SK-N-SH (cell line): Measurements from ENCODE around the gene SLC8A2.

ENCODE experiments used
- FOXM1 ChIP-seq: IDR thresholded peaks from 2 replicates; pipeline ENCODE4 v1.4.0; 2012; ENCODE audit warnings: low read depth, mild to moderate bottlenecking
- JUND ChIP-seq: IDR thresholded peaks from 2 replicates; pipeline ENCODE4 v1.4.0; 2012
- RAD21 ChIP-seq: IDR thresholded peaks from 2 replicates; pipeline ENCODE4 v1.6.1; 2012; ENCODE audit warnings: mild to moderate bottlenecking, low read length
- RFX5 ChIP-seq: IDR thresholded peaks from 2 replicates; pipeline ENCODE4 v1.6.1; 2012; ENCODE audit warnings: mild to moderate bottlenecking, improper control_type of control experiment, low read length
- SMC3 ChIP-seq: IDR thresholded peaks from 2 replicates; pipeline ENCODE4 v1.6.1; 2012; ENCODE audit warnings: low read depth, low read length, improper control_type of control experiment
- TF ChIP-seq, protein P1 (sequence below): fragments of 200-600 bp; sonication (generic); IDR thresholded peaks from 2 replicates; pipeline ENCODE4 v1.6.1; 2017; ENCODE audit warnings: antibody characterized with exemption, mild to moderate bottlenecking, moderate library complexity
- TF ChIP-seq, protein P2 (sequence below): IDR thresholded peaks from 2 replicates; pipeline ENCODE4 v1.6.1; 2012; ENCODE audit warnings: mild to moderate bottlenecking, low read depth, low read length, moderate library complexity

DNA sequence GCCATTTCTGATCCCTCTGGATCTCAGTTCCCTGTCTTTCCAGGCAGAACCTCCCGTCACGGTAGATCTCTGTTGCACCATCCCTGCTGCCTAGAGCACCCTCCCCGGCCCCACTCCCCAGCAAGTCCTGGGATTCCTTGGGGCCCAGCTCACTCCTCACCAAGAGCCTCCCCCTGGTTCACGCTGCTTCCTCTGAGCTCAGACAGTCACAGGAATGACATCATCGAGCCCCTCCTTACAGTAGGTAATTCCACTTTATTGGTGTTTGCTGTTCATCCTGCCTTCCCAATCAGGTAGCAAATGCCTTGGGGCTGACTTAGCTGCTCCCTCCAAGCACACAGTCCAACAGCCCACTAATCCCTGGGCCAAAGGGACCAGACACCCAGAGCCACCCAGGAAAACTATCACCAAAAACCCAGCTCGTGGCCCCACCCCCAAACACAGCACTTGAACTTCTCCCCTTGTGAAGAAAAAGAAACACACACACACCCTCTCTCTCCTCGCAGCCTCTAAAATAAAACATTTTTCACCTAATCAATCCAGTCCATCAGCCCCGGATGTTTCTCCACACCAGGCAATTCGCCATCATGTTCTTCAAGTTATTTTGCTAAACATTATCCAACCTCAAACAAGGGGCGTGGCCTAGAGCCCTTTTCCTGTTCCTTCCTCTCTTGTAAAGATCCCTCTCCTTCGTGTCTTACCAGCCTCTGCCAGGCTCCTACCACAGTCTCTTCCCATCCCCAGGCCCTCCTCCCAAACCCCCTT lies 40.7 kb upstream of the SLC8A2 start:
- TF ChIP-seq, protein P1, sequence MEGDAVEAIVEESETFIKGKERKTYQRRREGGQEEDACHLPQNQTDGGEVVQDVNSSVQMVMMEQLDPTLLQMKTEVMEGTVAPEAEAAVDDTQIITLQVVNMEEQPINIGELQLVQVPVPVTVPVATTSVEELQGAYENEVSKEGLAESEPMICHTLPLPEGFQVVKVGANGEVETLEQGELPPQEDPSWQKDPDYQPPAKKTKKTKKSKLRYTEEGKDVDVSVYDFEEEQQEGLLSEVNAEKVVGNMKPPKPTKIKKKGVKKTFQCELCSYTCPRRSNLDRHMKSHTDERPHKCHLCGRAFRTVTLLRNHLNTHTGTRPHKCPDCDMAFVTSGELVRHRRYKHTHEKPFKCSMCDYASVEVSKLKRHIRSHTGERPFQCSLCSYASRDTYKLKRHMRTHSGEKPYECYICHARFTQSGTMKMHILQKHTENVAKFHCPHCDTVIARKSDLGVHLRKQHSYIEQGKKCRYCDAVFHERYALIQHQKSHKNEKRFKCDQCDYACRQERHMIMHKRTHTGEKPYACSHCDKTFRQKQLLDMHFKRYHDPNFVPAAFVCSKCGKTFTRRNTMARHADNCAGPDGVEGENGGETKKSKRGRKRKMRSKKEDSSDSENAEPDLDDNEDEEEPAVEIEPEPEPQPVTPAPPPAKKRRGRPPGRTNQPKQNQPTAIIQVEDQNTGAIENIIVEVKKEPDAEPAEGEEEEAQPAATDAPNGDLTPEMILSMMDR: no peak
- TF ChIP-seq RFX5 (no peak), JUND (no peak), SMC3 (no peak), RAD21 (no peak), FOXM1 (no peak)
- TF ChIP-seq, protein P2, sequence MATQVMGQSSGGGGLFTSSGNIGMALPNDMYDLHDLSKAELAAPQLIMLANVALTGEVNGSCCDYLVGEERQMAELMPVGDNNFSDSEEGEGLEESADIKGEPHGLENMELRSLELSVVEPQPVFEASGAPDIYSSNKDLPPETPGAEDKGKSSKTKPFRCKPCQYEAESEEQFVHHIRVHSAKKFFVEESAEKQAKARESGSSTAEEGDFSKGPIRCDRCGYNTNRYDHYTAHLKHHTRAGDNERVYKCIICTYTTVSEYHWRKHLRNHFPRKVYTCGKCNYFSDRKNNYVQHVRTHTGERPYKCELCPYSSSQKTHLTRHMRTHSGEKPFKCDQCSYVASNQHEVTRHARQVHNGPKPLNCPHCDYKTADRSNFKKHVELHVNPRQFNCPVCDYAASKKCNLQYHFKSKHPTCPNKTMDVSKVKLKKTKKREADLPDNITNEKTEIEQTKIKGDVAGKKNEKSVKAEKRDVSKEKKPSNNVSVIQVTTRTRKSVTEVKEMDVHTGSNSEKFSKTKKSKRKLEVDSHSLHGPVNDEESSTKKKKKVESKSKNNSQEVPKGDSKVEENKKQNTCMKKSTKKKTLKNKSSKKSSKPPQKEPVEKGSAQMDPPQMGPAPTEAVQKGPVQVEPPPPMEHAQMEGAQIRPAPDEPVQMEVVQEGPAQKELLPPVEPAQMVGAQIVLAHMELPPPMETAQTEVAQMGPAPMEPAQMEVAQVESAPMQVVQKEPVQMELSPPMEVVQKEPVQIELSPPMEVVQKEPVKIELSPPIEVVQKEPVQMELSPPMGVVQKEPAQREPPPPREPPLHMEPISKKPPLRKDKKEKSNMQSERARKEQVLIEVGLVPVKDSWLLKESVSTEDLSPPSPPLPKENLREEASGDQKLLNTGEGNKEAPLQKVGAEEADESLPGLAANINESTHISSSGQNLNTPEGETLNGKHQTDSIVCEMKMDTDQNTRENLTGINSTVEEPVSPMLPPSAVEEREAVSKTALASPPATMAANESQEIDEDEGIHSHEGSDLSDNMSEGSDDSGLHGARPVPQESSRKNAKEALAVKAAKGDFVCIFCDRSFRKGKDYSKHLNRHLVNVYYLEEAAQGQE: no peak
